ENCODE results near the gene MCF2L2. TPM values are rescaled to one million over a fixed set of nuclear protein-coding genes. Genes with fewer than 3 reads are reported as not detected.
"Not testable (repeated sequence)": the region's sequence is repeated elsewhere in the genome, so short reads cannot be mapped to it uniquely, and the experiment has no call there.

MCF2L2 gene
- total RNA-seq, 3 donors from 2014 or later, result 0.84 to 2.7 (median 1.1) TPM

DNA sequence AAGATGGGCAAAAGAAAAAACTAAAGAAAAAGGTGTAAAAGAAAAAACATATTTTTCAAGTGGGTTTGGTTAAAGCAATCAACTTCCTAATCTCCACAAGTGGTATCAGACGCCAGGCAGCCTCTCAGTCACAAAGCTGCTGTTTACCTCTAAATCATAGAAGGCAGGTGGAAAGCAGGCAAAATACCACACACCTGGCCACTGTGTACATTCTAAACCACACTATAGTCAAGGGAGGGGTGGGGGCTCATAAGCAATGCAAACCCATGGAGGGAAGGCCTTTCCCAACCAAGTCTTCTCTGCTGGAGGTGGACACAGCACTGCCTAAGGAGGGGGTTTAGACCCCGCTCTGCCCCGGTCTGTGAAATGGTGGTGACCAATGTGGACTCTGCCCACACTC is 50.4 kb downstream of the MCF2L2 start:
- intact Hi-C loops (cut with DNase I, micrococcal nuclease), result no loop called here
- no peak for TF ChIP-seq CTCF (IDR thresholded peaks at IDR 0.05)

DNA sequence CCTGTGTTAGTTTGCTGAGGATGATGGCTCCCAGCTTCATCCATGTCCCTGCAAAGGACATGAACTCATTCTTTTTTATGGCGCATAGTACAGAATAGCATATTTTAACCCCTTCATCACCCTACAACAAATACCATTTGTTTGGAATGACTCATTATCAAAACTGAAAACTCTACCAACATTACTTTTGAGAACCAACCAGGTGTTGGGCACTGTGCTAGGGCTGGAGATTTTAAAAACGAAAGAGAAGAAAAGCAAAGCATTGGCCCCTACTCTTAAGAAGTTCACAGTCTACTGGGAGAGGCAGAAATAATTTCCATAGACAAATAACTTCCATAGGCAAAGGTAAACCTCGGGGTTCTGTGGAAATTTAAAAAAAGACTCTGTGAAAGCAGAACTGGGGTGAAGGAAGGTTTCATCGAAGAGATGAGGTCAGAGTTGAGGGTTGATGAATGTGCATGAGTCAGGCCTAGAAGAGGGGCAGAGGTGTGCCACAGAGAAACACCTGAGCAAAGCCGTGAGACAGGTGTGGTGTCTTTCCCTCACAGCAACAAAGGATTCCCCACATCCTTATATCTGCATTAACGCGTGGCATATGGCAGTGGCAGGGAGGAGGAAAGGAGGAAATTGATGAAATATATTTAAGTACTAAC is 51.0 kb downstream of the MCF2L2 start:
- no peaks in the 10 kb centered on the region for H3K9me3 ChIP-seq
- no peak overlapping the region for H3K4me3 ChIP-seq
- TF ChIP-seq CTCF (IDR thresholded peaks at IDR 0.05), result no peak
- peak; percentile 79 for ATAC-seq
- H3K36me3 ChIP-seq (ENCODE audit: low read depth), result no peaks in the 10 kb centered on the region
- intact Hi-C loops (cut with DNase I, micrococcal nuclease), result no loop called here
- peaks cover 5% of the 10 kb centered on the region for H3K4me1 ChIP-seq (ENCODE audit: low read depth)
- DNase-seq, result no peak

More for the DNA sequence above, 50.4 kb downstream of the MCF2L2 start:
- H3K9me3 ChIP-seq, result no peaks in the 10 kb centered on the region
- H3K4me3 ChIP-seq, result no peak overlapping the region
- no peaks in the 10 kb centered on the region for H3K36me3 ChIP-seq (ENCODE audit: low read depth)
- DNase-seq (peak in 1 of 3 donors; percentile 54), ATAC-seq (peak; percentile 63)
- H3K4me1 ChIP-seq (ENCODE audit: low read depth), result peaks cover 8% of the 10 kb centered on the region

DNA sequence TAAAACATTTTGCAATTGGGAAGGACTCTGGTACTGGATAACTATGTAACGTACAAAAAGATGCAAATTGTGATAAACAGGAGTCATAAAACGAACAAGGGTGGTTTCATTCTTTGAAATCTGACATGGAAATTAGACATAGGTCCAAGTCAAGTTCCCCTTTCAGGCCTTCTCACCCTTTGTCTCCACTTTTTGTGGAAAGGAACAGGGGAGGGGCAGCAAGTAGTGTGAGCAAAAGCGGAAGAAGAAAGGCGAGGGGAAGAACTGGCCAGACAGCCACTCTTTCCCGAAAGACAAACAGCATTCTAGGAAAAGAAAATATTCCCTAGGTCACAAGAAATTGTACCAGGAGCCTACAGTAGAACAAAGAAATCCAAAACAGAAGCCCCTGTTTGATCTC is 52.6 kb downstream of the MCF2L2 start:
- Histone ChIP-seq H3K9me3 (no peaks in the 10 kb centered on the region), H3K36me3 (ENCODE audit: low read depth) (no peaks in the 10 kb centered on the region), H3K4me3 (no peak overlapping the region), H3K4me1 (ENCODE audit: low read depth) (peaks cover 3% of the 10 kb centered on the region)
- ATAC-seq, result no peak
- no peak for DNase-seq
- intact Hi-C loops (cut with DNase I, micrococcal nuclease), result no loop called here
- TF ChIP-seq CTCF (IDR thresholded peaks at IDR 0.05), result no peak

GRCh38 chr3:183375337-183375736 is 53.1 kb downstream of the MCF2L2 start:
- H3K4me1 ChIP-seq (ENCODE audit: low read depth), result peaks cover 3% of the 10 kb centered on the region
- ATAC-seq (no peak), DNase-seq (no peak)
- H3K9me3 ChIP-seq, result no peaks in the 10 kb centered on the region
- H3K4me3 ChIP-seq, result no peak overlapping the region
- no peak for TF ChIP-seq CTCF (IDR thresholded peaks at IDR 0.05)
- intact Hi-C loops (cut with DNase I, micrococcal nuclease), result no loop called here
- no peaks in the 10 kb centered on the region for H3K36me3 ChIP-seq (ENCODE audit: low read depth)

DNA sequence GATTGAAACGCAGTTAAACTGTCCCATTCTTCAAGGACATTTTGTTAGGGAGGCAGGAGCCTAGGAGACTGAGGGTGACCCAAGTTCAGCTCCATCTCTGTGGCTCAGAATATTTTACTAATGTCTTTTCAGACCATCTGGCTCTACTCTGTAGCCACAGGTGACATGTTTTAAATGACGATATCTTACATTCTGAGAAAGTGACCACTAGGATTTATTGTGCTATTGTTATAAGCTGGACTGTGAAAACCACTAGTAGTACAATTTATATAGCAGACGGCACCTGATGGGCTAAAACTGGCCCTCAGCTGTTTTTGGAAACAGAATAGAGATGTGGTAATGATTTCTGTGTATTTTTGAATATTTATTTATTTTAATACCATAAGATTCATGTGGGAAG is 55.5 kb downstream of the MCF2L2 start:
- no peak for TF ChIP-seq CTCF (IDR thresholded peaks at IDR 0.05)
- H3K36me3 ChIP-seq (ENCODE audit: low read depth), result no peaks in the 10 kb centered on the region
- H3K9me3 ChIP-seq, result no peaks in the 10 kb centered on the region
- H3K4me1 ChIP-seq (ENCODE audit: low read depth), result peaks cover 8% of the 10 kb centered on the region
- H3K4me3 ChIP-seq, result no peak overlapping the region
- DNase-seq, result no peak
- no peak for ATAC-seq
- intact Hi-C loops (cut with DNase I, micrococcal nuclease), result no loop called here

DNA sequence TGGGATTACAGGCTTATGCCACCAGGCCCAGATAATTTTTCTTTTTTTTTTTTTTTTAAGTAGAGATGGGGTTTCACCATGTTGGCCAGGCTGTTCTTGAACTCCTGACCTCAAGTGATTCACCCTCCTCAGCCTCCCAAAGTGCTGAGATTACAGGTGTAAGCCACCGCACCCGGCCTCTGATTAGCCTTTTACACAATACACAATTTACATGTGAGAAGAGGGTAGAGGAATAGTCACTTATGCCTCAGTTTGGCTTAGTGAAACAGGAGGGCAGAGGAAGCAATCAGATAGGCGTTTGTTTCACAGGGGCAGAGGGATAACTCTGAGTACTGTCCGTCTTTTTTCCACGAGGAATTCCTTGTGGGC is 56.8 kb downstream of the MCF2L2 start:
- H3K36me3 ChIP-seq (ENCODE audit: low read depth); H3K9me3 ChIP-seq; intact Hi-C loops (cut with DNase I, micrococcal nuclease); H3K4me3 ChIP-seq; H3K4me1 ChIP-seq (ENCODE audit: low read depth); DNase-seq: not testable (repeated sequence)
- ATAC-seq, result peak; percentile 12
